RWPE1 (cell line): ENCODE measurements around the gene ECE1.
"Not testable (repeated sequence)": the region's sequence is repeated elsewhere in the genome, so short reads cannot be mapped to it uniquely, and the experiment has no call there.

ENCODE experiments used
- CTCF ChIA-PET: fragments of 350-600 bp; sonication (Branson Sonifier 250); formaldehyde crosslinking; extraction: SDS; loops from one replicate; lab custom pipeline; 2021; lab: Yijun Ruan, JAX
- POLR2A ChIA-PET: fragments of 400-600 bp; formaldehyde crosslinking; extraction: SDS; loops from one replicate; lab custom pipeline; 2020; ENCODE audit warnings: antibody characterized with exemption; ENCODE audit not compliant: low non-redundant PET; lab: Yijun Ruan, JAX
- DNase-seq: peaks from one replicate; pipeline ENCODE4 v3.0.0; 2012; ENCODE audit warnings: low spot score
- H3K27ac ChIP-seq: fragments of 450-650 bp; 2 replicates; pipeline ENCODE4 v1.5.1; 2017
- CTCF ChIP-seq: fragments of 450-650 bp; conservative IDR thresholded peaks from 2 replicates; pipeline ENCODE4 v1.5.1; 2017; ENCODE audit warnings: low read depth, mild to moderate bottlenecking

Gene ECE1

DNA sequence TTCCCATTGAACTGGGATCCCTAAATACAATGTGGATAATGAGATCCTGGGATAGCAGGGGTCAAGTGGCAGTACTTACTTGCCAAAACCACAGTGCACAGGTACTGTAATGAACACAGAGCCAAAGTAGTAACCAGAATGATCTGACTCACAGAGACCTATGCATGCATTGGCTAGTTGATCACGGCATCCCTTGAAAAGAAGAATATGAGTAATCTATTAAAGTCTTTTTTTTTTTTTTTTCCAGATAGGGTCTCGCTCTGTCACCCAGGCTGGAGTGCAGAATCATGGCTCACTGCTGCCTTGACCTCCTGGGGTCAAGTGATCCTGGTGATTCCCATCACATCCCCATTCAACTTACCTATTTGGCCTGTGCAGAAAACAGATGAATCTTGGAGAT, 84.1 kb downstream of the ECE1 start:
- no peak for TF ChIP-seq CTCF
- peak; percentile 66 for DNase-seq
- CTCF ChIA-PET = interaction anchor here (0.6 to 0.7 kb wide), 2 partner anchors 235 to 409 kb away, joined by 6 to 8 read pairs; no protein-coding TSS in a partner anchor
- POLR2A ChIA-PET = no interaction called here
- no peak overlapping the region for H3K27ac ChIP-seq

DNA sequence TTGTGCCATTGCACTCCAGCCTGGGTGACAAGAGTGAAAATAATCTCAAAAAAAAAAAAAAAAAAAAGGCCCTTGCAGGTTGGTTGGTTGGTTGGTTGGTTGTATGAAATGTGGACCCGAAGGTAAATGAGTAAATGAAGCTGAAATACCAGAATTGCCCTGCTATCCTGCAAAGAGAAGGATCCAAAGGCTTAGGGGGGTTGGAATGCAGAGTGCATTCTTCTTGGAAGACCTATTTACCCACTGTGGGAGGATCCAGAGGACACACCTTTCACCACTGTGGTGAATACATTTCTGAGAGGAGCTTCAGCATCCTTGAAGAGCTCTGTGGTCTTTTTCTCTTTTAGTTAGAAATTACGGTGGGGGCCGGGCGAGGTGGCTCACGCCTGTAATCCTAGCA, 84.8 kb downstream of the ECE1 start:
- ChIA-PET CTCF (interaction anchor here (0.7 kb wide), 1 partner anchor 409 kb away, joined by 8 read pairs; no protein-coding TSS in a partner anchor), POLR2A (no interaction called here)
- no peak for DNase-seq
- H3K27ac ChIP-seq = no peak overlapping the region
- no peak for TF ChIP-seq CTCF

DNA sequence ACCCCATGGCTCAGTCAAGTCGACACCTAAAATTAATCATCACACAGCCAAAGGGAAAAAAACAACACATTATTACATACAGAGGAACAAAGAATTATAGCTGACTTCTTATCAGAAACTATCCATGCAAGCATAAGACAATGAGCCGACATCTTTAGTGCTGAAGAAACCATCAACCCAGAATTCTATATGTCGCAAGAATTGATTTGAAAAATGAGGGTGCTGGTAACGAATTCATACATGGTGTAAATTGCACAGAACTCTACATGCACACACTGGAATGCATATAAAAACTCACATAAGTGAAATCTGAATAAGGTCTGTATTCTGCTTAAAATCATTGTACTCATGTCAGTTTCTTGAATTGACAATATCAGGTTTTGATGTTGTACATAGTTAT, 88.6 kb downstream of the ECE1 start:
- ChIA-PET CTCF (interaction anchor here (1.1 kb wide), 1 partner anchor 16 kb away, joined by 4 read pairs; no protein-coding TSS in a partner anchor), POLR2A (no interaction called here)
- DNase-seq = no peak
- no peak for TF ChIP-seq CTCF
- no peak overlapping the region for H3K27ac ChIP-seq

DNA sequence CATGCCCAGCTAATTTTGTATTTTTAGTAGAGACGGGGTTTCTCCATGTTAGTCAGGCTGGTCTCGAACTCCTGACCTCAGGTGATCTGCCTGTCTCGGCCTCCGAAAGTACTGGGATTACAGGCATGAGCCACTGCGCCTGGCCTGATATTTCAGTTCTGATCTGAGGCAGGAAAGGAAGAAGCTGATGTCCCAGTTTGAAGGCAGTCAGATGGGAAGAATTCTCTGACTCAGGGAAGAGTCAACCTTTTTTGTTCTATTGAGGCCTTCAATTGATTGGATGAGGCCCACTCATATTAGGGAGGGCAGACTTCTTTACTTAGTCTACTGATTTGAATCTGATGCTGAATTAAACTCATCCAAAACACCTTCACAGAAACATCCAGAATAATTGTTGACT, 89.0 kb downstream of the ECE1 start:
- POLR2A ChIA-PET, H3K27ac ChIP-seq, DNase-seq: not testable (repeated sequence)
- CTCF ChIA-PET = interaction anchor here (0.6 to 1.1 kb wide), 2 partner anchors 17 to 133 kb away, joined by 3 to 4 read pairs; no protein-coding TSS in a partner anchor

- no peak overlapping the region for H3K27ac ChIP-seq
- ChIA-PET CTCF (interaction anchor here (0.6 kb wide), 2 partner anchors 48 to 134 kb away, joined by 3 to 4 read pairs; no protein-coding TSS in a partner anchor), POLR2A (no interaction called here)
- no peak for DNase-seq
- TF ChIP-seq CTCF = no peak
Measured at GRCh38 chr1:21200767-21201166, 89.5 kb downstream of the ECE1 start.

- no peak for TF ChIP-seq CTCF
- no peak overlapping the region for H3K27ac ChIP-seq
- ChIA-PET POLR2A (no interaction called here), CTCF (no interaction called here)
- no peak for DNase-seq
Measured at GRCh38 chr1:21198929-21199328, 91.3 kb downstream of the ECE1 start.

DNA sequence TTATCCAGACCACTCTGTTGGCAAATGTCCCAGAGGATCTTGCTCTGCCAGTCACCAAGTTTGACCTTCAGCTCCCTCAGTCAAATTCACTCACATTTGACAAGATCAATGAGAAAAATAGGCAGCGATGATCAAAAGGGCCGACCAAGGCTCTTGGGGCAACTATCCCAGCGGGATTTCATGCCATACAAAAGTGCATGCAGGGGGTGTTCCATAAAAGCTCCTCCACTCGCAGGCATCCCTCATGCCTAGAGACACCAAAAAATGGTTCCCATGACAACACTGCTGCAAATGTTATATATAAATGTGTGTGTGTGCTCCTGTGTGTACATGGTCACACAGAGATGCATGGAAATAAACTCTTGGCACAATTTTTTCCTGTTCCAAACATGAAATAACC, 97.4 kb downstream of the ECE1 start:
- ChIA-PET CTCF (no interaction called here), POLR2A (no interaction called here)
- TF ChIP-seq CTCF = no peak
- H3K27ac ChIP-seq = no peak overlapping the region
- DNase-seq = no peak
